ENCODE results near the gene PRODH2. TPM values are rescaled to one million over a fixed set of nuclear protein-coding genes. Genes with fewer than 3 reads are reported as not detected.

Gene PRODH2
- total and polyA plus RNA-seq, 2 donors (not counting 3 experiments of a cell fraction or from before 2014, with no cell fraction given): not detected

GRCh38 chr19:35833972-35834371 lies 21.3 kb upstream of the PRODH2 start:
- Histone ChIP-seq H3K9ac (replicated peaks; ENCODE audit: extremely low read depth, insufficient read depth, low read length) (no peak overlapping the region), H4K20me1 (replicated peaks; ENCODE audit: control insufficient read depth, extremely low read depth, insufficient read depth, low read length) (no peaks in the 10 kb centered on the region), H3K36me3 (ENCODE audit: control insufficient read depth in 2 of 2, extremely low read depth in 1 of 2, insufficient read depth in 2 of 2, low read length in 2 of 2) (no peaks in the 10 kb centered on the region), H3K4me3 (replicated peaks in 1 of 3; ENCODE audit: insufficient read depth in 1 of 3, low read depth in 1 of 3, low read length in 3 of 3) (no peak overlapping the region), H3K27me3 (ENCODE audit: control insufficient read depth in 2 of 2, insufficient read depth in 2 of 2, low read length in 2 of 2) (no peaks in the 10 kb centered on the region), H3K4me1 (ENCODE audit: control insufficient read depth, extremely low read depth, insufficient read depth, low read length) (no peaks in the 10 kb centered on the region), H3K9me3 (replicated peaks; ENCODE audit: control insufficient read depth, insufficient read depth, low read length) (no peaks in the 10 kb centered on the region), H3K79me2 (ENCODE audit: control insufficient read depth, insufficient read depth, low read length) (no peaks in the 10 kb centered on the region), H3K4me2 (ENCODE audit: insufficient read depth, low read length) (no peak overlapping the region), H3K27ac (ENCODE audit: insufficient read depth, low read depth, low read length) (no peak overlapping the region), H3K9me1 (replicated peaks; ENCODE audit: control insufficient read depth, extremely low read depth, insufficient read depth, low read length) (no peaks in the 10 kb centered on the region), H2AFZ (ENCODE audit: low read depth, low read length) (no peak overlapping the region)
- no peak for DNase-seq (ENCODE audit: low read depth, low spot score)
- TF ChIP-seq POLR2AphosphoS5 (IDR thresholded peaks at IDR 0.05; ENCODE audit: insufficient read depth, low read depth, low read length) (no peak), CTCF (IDR thresholded peaks at IDR 0.05; ENCODE audit: extremely low read depth in 1 of 2, insufficient read depth in 1 of 2, low read depth in 1 of 2, low read length in 2 of 2) (no peak), MYC (IDR thresholded peaks at IDR 0.05; ENCODE audit: low read depth, low read length) (no peak), GATA2 (IDR thresholded peaks at IDR 0.05; ENCODE audit: insufficient read depth, insufficient read length, low read depth, low read length) (no peak), MAX (IDR thresholded peaks at IDR 0.05; ENCODE audit: insufficient read depth, insufficient read length) (no peak), FOS (IDR thresholded peaks at IDR 0.05; ENCODE audit: borderline replicate concordance, insufficient read depth, low read length) (no peak), POLR2A (IDR thresholded peaks at IDR 0.05; ENCODE audit: low read depth, low read length) (no peak), EZH2 (IDR thresholded peaks at IDR 0.05; ENCODE audit: borderline replicate concordance, low read depth, low read length, severe bottlenecking) (no peak), JUN (IDR thresholded peaks at IDR 0.05; ENCODE audit: borderline replicate concordance, insufficient read depth, insufficient read length, low read depth) (no peak)
- ChIA-PET POLR2A (no interaction called here), CTCF (no interaction called here)
- no TSS peak for BruUV-seq (replicated peaks)
- dilution Hi-C loops (cut with MboI; ENCODE audit: extremely low pct_ligation_motif_present, low sequenced_read_pairs) (no loop called here), intact Hi-C loops (cut with micrococcal nuclease) (no loop called here)
- FAIRE-seq: no peak

Data from endothelial cell of umbilical vein (primary cell).